ENCODE results near the gene DENND5B. TPM values are rescaled to one million over a fixed set of nuclear protein-coding genes. Genes with fewer than 3 reads are reported as not detected.

The DENND5B gene
- 10 to 100 TPM in 3 of 4 donors, 1 to 10 TPM in 1; 4.4 to 25.1 (median 16.3) TPM for total RNA-seq

DNA sequence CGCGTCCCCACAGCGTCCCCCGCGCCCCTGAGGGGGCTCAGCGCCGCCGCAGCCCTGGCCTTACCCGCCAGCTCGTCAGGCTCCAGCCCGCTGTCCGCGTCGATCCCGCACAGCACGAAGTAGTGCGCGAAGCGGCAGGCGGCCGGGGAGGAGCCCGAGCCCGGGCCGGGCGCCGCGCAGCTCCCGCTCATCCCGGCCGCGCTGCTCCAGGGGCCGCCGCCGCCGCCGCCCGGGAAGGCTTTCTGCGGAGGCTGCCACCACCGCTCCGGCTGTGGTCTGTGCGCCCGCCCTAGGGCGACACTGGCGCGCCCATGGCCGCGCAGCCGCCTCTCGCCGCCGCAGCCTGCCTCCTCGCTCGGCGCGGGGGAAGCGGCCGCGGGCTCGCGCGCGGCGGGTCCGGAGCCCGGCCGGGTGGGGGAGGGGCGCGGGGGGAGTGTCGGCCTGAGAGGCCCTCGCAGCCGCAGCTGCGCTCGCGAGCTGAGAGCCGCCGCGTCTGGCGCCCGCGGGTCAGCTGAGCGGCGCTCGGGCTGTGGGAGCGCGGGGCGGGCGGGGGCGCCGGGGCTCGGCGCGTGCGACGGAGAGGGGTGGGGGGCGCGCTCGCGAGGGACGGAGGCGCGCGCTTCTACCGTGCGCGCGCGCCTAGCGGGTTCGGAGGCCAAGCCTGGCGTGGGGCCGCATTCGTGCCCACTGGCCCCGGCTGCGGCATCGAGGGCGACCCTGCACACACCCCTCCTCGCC, at the start of gene DENND5B:
Gene DENND5B (minus strand): TSS at position 495 of the 738 bp plus-strand sequence. CDS start 304 bp downstream, at position 191.
- peak within 1 kb of the TSS; percentile 70 to 96 (median 93) for H3K4me3 ChIP-seq
- H3K27me3 ChIP-seq, result no peaks in the 10 kb centered on the region
- 0% methylated on average over 11 of the region's 117 CpGs; no CpG with 5 or more reads in 1 of the 2 donors for WGBS, 2 donors (ENCODE audit: low coverage in 1 of 2)
- peak; percentile 82 for DNase-seq
- intact Hi-C loops (cut with DNase I; ENCODE audit: low total_unique reads), result no loop called here
- peaks cover 0 to 20% (median 7%) of the 10 kb centered on the region in 4 donors for H3K4me1 ChIP-seq
- in situ Hi-C loops (cut with MboI; ENCODE audit: low pct_ligation_motif_present in 1 of 4, low pct_unique_long_range_greater_than_20kb in 1 of 4, low sequenced_read_pairs in 3 of 4), result no loop called here
- no peak for TF ChIP-seq POLR2A (IDR thresholded peaks at IDR 0.05)
- TF ChIP-seq, protein P1, sequence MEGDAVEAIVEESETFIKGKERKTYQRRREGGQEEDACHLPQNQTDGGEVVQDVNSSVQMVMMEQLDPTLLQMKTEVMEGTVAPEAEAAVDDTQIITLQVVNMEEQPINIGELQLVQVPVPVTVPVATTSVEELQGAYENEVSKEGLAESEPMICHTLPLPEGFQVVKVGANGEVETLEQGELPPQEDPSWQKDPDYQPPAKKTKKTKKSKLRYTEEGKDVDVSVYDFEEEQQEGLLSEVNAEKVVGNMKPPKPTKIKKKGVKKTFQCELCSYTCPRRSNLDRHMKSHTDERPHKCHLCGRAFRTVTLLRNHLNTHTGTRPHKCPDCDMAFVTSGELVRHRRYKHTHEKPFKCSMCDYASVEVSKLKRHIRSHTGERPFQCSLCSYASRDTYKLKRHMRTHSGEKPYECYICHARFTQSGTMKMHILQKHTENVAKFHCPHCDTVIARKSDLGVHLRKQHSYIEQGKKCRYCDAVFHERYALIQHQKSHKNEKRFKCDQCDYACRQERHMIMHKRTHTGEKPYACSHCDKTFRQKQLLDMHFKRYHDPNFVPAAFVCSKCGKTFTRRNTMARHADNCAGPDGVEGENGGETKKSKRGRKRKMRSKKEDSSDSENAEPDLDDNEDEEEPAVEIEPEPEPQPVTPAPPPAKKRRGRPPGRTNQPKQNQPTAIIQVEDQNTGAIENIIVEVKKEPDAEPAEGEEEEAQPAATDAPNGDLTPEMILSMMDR (IDR thresholded peaks at IDR 0.05), result no peak
- no peak for TF ChIP-seq POLR2AphosphoS5 (IDR thresholded peaks at IDR 0.05)
- TF ChIP-seq EP300 (IDR thresholded peaks at IDR 0.05; ENCODE audit: low read depth), result no peak
- peak within 1 kb of the TSS; percentile 96 to 97 (median 97) for H3K27ac ChIP-seq
- H3K36me3 ChIP-seq, result no peaks in the 10 kb centered on the region
- H3K9me3 ChIP-seq, result no peaks in the 10 kb centered on the region

DNA sequence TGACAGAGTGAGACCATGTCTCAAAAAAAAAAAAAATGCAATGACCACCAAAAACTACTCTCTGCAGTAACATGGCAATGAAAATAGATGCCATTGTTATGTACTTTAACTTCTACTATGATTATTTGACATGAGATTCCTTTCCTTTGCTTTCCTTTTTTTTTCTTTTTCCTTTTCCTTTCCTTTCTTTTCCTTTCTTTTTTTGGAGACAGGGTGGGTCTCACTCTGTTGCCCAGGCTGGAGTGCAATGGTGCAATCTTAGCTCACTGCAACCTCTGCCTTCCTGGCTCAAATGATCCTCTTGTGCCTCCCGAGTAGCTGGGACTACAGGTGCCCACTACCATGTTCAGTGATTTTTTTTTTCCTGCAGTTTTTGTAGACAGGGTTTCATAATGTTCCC, 43.7 kb upstream of the DENND5B start:
- Histone ChIP-seq H3K4me1 (peaks cover 0 to 8% (median 0%) of the 10 kb centered on the region in 4 donors), H3K27ac (no peak overlapping the region), H3K4me3 (no peak overlapping the region), H3K27me3 (no peaks in the 10 kb centered on the region), H3K9me3 (no peaks in the 10 kb centered on the region), H3K36me3 (no peaks in the 10 kb centered on the region)
- DNase-seq, result no peak
- in situ Hi-C loops (cut with MboI; ENCODE audit: low pct_ligation_motif_present in 1 of 4, low pct_unique_long_range_greater_than_20kb in 1 of 4, low sequenced_read_pairs in 3 of 4), result loop anchor here in 3 of 4 donors (5.0 to 25.0 kb wide), 3 partner anchors 230 to 397 kb away; no protein-coding TSS in a partner anchor
- TF ChIP-seq POLR2AphosphoS5 (IDR thresholded peaks at IDR 0.05) (no peak), EP300 (IDR thresholded peaks at IDR 0.05; ENCODE audit: low read depth) (no peak), POLR2A (IDR thresholded peaks at IDR 0.05) (no peak)
- TF ChIP-seq, protein P1 (IDR thresholded peaks at IDR 0.05), result no peak
- 83 to 94% methylated on average over 1 of the region's 1 CpG for WGBS, 2 donors (ENCODE audit: low coverage in 1 of 2)
- intact Hi-C loops (cut with DNase I; ENCODE audit: low total_unique reads), result no loop called here

DNA sequence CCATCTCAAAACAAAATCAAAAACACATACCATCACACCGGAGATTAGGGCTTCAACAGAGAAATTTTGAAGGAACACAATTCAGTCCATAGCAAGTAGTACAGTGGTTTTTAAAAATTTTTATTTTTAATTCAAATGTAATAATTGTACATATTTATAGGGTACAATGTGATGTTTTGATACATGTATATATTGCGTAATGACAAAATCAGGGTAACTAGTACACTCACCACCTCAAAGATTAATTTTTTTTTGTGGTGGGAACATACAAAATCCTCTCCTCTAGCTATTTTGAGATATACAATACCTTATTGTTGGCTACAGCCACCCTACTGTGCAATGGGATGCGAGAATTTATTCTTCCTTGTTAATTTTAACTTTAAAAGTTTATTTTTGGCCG, 42.5 kb upstream of the DENND5B start:
- H3K4me1 ChIP-seq, result peaks cover 0 to 11% (median 0%) of the 10 kb centered on the region in 4 donors
- in situ Hi-C loops (cut with MboI; ENCODE audit: low pct_ligation_motif_present in 1 of 4, low pct_unique_long_range_greater_than_20kb in 1 of 4, low sequenced_read_pairs in 3 of 4) (loop anchor here in 2 of 4 donors (10.0 to 25.0 kb wide), 2 partner anchors 229 to 396 kb away; no protein-coding TSS in a partner anchor), intact Hi-C loops (cut with DNase I; ENCODE audit: low total_unique reads) (no loop called here)
- no peak for DNase-seq
- H3K27me3 ChIP-seq, result no peaks in the 10 kb centered on the region
- no peak overlapping the region for H3K27ac ChIP-seq
- no peak overlapping the region for H3K4me3 ChIP-seq
- 72 to 79% methylated on average over 4 of the region's 4 CpGs for WGBS, 2 donors (ENCODE audit: low coverage in 1 of 2)
- H3K9me3 ChIP-seq, result no peaks in the 10 kb centered on the region
- H3K36me3 ChIP-seq, result no peaks in the 10 kb centered on the region
- TF ChIP-seq, protein P1 (IDR thresholded peaks at IDR 0.05), result no peak
- TF ChIP-seq POLR2AphosphoS5 (IDR thresholded peaks at IDR 0.05), result no peak
- no peak for TF ChIP-seq EP300 (IDR thresholded peaks at IDR 0.05; ENCODE audit: low read depth)
- TF ChIP-seq POLR2A (IDR thresholded peaks at IDR 0.05), result no peak

DNA sequence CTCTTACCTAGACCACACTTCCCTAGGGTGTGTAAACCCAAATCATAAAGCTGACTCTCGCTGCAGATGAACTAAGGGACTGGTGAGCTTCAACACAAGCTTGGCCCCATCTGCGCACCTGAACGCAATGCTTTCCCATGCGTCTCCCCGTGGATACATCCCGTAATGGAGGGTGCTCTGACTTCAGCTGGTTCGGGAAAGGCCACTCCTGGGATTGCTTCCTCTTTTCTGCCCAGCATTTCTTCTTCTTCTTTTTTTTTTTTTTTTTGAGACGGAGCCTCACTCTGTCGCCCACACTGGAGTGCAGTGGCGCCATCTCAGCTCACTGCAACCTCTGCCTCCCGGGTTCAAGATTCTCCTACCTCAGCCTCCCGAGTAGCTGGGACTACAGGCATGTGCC, 40.9 kb upstream of the DENND5B start:
- Histone ChIP-seq H3K27me3 (no peaks in the 10 kb centered on the region), H3K27ac (no peak overlapping the region), H3K9me3 (no peaks in the 10 kb centered on the region), H3K4me1 (peaks cover 0 to 11% (median 0%) of the 10 kb centered on the region in 4 donors), H3K36me3 (no peaks in the 10 kb centered on the region), H3K4me3 (no peak overlapping the region)
- no peak for DNase-seq
- WGBS, 2 donors (ENCODE audit: low coverage in 1 of 2), result 87 to 95% methylated on average over 6 to 12 of the region's 12 CpGs
- in situ Hi-C loops (cut with MboI; ENCODE audit: low pct_ligation_motif_present in 1 of 4, low pct_unique_long_range_greater_than_20kb in 1 of 4, low sequenced_read_pairs in 3 of 4) (loop anchor here in 2 of 4 donors (10.0 to 25.0 kb wide), 2 partner anchors 227 to 395 kb away; no protein-coding TSS in a partner anchor), intact Hi-C loops (cut with DNase I; ENCODE audit: low total_unique reads) (no loop called here)
- TF ChIP-seq EP300 (IDR thresholded peaks at IDR 0.05; ENCODE audit: low read depth), result no peak
- TF ChIP-seq POLR2AphosphoS5 (IDR thresholded peaks at IDR 0.05), result no peak
- no peak for TF ChIP-seq POLR2A (IDR thresholded peaks at IDR 0.05)
- TF ChIP-seq, protein P1 (IDR thresholded peaks at IDR 0.05), result no peak
